SKM-1 treated with dmso at 0.1 percent for 144 hours (cell line): Measurements from ENCODE around the gene SPTBN4.
"Not testable (repeated sequence)": the region's sequence is repeated elsewhere in the genome, so short reads cannot be mapped to it uniquely, and the experiment has no call there.

Experiments
- DNase-seq: peaks from one replicate; lab custom pipeline; 2025; ENCODE audit not compliant: unreplicated experiment; lab: John Stamatoyannopoulos, UW

SPTBN4 gene

DNA sequence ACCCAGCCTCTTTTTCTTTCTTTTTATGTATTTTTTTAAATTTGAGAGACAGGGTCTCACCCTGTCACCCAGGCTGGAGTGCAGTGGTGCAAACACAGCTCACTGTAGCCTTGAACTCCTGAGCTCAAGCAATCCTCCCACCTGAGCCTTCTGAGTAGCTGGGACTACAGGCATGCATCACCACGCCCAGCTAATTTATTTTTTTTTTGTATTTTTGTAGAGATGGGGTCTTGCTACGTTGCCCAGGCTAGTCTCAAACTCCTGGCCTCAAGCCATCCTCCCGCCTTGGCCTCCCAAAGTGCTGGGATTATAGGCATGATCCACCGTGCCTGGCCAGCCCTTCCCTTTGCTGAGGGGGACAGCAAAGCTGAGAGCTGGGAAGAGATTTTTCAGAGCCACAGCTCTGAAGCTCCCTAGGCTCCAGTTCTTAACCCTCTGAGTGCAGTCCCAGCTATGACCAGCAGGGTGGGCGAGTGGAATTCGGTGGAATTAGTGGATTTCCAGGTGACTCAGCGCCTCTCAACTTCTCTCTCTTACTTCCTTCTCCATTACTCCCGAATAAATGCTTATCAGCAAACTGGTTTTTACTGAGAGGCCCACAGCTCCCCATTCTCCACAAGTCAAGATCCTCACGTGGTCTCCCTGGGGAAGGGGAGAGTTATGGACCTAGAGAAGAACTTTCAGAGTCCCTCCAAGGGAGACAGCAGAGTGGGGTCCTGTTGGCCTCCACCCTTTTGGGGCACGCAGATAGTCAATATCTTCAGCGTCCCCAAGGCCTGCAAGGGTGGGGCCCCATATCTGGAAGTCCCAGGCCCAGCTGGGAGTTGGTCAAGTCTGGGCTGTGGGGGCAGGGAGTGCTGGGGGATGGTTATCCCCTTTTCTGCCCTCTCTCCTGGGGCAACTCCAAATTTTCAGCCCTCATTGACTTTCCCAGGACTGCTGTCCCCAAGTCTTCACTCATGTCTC, 2.5 kb upstream of the SPTBN4 start:
- DNase-seq: peak; percentile 64

DNA sequence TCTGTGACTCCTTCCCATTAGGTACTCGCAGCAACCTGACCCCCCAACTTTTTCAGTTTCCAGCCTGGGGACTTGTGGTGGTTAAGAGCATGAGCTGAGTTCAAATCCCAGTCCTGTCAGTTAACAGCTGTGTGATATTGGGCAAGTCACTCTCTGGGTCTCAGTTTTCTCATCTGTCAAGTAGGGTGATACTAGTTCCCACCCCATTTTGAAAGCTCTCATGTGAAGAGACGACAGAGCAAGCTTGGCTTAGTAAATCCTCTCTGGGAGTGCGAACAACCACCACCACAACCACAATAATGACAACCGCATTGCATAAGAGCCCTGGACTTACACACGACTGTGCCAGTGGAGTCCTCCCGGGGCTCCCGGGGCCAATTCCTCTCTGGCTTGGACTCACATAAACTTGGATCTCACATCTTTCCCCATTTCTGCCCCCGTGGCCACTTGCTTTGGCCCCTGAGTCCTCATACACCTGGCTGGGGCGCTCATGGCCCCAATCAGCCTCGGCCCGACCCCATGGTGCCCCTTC, 1.7 kb upstream of the SPTBN4 start:
- peak; percentile 90 for DNase-seq

DNA sequence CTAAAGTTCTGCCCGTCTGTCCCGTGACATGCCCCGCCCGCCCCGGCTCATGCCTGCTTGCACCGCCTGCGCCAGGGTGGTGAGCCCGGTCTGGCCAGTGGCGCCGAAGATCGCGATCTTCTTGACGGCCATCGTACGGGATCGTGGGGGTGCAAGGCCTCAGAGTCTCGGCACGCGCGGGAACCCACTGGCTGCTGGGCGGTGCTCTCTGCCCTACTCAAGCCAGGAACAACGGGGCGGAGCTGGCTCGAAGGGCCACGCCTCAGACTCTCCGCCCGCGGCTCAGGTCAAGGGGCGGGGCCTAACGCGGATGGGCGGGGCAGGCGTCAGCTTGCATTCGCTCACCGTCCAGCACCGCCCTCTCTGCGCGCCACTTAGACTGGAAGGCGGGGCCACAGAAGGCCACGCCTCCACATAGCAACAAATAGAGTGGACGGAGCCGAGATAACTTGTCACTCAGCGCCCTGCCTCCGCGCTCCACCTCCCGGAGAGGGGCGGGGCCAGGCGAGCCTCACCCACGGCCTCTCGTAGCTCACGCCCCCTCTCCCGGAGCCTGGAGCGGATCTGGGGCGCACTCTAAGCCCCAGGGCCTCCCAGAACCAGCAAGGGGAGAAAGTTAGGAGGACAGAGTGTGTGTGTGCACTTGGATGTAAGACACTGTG, 1.1 kb upstream of the SPTBN4 start, which contains the start of gene BLVRB:
BLVRB (minus strand) TSS at position 189 of the 662 bp plus-strand sequence; CDS start at position 132, 57 bp downstream.
- DNase-seq: peak; percentile 97

DNA sequence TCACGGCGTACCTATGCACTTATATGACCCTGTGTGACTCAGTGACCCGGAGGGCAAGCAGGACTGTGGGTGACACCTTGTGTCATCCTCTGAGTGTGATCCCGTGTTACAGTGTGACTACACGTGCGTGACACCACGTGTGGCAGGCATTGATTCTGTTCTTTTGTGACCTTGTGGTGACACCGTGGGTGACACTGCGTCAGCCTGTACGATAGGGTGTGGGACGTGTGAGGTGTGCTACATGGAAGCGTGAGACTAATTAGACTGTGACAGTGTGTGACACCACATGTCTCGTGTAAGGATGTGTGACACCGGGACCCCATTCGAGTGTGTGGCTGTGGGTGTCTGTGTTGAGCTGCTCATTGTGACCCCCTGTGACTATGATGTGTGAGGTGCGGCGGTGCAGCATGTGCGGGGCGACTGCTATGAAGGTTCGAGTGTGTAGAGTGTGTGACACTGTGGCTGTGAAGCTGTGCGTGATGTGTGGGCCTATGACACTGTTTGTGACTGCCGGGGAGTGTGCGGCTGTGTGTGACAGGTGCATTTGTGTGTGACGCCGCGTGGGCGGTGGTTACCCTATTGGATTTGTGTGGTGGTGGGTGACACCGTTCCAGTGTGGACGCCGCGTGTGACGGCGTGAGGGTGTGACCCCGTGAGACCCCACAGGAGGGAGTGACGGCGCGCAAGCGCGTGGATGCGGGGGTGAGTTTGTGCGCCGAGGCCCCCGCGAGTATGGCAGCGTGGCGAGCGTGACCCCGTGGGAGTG, 399 bp upstream of the SPTBN4 start:
- DNase-seq: no peak

DNA sequence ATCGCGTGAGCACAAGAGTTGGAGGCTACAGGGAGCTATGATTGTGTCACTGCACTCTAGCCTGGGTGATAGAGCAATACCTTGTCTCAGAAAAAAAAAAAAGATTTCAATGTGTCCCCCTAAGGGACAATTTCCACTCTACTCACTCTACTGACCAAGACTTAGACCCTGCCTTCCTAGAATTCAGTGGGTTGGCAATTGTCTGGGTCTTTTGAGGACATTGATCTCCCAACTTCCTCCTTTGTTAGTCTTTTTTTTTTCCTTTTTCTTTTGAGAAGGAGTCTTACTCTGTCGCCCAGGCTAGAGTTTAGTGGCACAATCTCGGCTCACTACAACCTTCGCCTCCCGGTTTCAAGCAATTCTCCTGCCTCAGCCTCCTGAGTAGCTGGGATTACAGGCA, 2.2 kb downstream of the SPTBN4 start:
- peak; percentile 2 for DNase-seq

DNA sequence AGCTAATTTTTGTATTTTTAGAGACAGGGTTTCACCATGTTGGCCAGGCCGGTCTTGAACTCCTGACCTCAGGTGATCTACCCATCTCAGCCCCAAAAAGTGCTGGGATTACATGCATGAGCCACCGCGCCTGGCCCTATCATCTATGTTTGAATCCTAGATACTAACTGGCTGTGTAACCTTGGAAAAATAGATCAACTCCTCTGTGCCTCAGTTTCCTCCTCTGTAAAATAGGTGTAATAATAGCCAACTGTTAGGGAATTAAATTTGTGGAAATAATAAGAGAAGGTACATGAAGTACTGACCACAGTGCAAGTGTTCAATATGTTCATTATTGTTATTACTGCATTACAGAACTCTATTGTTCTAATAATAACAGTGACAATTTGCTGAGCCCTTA, 4.3 kb downstream of the SPTBN4 start:
- no peak for DNase-seq

DNA sequence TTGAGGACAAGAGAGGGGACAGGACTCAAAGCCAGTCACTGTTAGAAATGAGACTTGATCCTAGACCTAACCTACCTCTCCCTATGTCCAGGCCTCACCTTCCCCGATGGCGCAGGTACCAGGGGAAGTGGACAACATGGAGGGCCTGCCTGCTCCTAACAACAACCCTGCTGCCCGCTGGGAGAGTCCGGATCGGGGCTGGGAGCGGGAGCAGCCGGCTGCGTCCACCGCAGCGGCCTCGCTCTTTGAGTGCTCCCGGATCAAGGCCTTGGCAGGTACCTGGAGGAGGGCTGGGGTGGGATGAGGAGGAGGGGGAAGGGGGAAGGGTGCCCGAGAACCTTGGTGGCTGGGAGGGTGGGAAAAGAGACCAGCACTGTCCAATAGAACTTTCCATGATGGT, 5.7 kb downstream of the SPTBN4 start:
- no peak for DNase-seq

DNA sequence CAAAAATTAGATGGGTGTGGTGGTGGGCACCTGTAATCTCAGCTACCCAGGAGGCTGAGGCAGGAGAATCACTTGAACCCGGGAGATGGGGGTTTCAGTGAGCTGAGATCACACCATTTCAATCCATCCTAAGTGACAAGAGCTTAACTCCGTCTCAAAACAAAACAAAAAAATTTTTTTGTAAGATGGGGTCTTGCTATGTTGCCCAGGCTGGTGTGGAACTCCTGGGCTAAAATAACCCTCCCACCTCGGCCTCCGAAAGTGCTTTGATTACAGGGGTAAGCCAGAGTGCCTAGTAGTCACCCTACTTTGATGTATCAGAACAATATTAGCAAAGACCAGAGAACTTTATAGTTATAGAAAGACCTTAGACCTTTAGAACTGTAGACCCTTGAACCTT, 7.9 kb downstream of the SPTBN4 start:
- no peak for DNase-seq

DNA sequence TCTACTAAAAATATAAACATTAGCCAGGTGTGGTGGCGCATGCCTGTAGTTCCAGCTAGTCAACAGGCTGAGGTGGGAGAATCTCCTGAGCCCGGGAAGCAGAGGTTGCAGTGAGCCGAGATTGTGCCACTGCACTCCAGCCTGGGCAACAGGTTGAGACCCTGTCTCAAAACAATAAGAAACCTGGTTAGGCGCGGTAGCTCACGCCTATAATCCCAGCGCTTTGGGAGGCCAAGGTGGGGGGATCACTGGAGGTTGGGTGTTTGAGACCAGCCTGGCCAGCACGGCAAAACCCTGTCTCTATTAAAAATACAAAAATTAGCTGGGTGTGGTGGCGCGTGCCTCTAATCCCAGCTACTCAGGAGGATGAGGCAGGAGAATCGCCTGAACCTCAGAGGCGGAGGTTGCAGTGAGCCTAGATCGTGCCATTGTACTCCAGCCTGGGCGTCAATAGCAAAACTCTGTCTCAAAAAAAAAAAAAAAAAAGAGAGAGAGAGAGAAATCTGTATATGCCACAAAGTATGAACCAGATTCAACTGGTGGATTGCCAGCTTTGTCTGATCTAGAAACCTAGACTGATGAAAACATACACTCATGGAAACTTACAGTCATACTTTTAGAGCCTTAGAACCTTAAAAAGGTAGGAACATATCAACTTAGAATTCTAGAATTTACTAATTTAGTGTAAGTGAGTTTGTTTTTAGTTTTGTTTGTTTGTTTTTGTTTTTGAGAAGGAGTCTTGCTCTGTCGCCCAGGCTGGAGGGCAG, 9.3 kb downstream of the SPTBN4 start:
- not testable (repeated sequence) for DNase-seq

DNA sequence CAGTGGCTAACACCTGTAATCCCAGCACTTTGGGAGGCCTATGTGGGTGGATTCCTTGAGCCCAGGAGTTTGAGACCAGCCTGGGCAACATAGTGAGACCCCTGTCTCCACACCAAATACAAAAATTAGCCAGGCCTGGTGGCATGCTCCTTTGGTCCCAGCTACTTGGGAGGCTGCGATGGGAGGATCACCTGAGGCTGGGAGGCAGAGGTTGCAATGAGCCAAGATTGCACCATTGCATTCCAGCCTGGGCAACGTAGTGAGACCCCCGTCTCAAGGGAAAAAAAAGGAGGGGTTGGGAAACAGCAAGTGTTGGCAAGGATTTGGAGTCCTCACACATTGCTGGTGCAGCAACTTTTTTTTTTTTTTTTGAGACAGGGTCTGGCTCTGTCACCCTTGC, 19.2 kb downstream of the SPTBN4 start:
- no peak for DNase-seq

DNA sequence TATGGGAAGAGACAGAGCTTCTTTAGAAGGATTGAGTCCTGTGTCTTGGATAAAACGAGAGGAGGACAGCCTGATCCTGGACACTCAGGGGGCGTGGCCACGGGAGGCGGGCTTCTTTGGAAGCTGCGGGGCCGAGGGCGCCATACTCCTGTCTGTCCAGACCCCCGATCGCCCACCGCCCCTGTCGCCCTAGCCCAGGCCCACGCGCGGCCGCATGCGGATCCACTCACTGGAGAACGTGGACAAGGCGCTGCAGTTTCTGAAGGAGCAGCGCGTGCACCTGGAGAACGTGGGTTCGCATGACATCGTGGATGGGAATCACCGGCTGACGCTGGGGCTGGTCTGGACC, 23.1 kb downstream of the SPTBN4 start:
- DNase-seq: no peak

DNA sequence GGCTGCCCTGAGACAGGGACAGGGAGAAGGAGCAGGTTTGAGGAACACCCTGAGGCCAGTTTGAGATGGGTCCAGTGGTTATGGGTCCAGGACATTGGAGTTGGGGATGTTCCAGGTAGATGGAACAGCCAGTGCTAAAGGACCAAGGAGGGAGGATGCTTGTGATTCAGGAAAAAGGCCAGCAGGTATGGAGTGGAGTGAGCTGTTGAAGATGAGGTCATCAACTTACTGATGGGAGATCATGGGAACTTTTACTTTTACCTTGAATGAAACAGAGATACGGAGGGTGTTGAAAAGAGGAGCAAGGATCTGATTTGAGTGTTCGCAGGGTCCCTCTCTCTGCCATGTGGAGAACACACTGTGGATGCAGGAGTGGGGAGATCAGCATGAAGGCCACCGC, 25.5 kb downstream of the SPTBN4 start:
- DNase-seq: no peak

DNA sequence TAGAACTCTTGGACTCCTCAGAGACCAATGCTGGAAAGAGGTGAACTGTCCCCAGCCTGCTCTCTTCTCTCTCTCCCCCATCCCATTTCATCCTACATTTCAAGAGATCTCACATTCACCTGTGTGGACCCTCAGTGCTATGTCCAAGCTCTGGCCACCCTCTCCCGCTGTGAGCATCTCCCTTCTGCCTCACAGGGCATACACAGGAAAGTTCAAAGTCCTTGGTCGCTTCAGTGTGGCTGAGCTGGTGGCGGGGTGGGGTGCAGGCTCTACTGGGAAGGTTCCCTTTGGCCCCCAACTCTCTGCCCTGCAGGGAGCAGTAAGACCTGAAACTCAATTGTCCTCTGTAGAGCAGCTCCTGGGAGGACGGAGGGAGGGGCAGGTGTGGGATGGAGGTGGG, 27.0 kb downstream of the SPTBN4 start:
- no peak for DNase-seq

DNA sequence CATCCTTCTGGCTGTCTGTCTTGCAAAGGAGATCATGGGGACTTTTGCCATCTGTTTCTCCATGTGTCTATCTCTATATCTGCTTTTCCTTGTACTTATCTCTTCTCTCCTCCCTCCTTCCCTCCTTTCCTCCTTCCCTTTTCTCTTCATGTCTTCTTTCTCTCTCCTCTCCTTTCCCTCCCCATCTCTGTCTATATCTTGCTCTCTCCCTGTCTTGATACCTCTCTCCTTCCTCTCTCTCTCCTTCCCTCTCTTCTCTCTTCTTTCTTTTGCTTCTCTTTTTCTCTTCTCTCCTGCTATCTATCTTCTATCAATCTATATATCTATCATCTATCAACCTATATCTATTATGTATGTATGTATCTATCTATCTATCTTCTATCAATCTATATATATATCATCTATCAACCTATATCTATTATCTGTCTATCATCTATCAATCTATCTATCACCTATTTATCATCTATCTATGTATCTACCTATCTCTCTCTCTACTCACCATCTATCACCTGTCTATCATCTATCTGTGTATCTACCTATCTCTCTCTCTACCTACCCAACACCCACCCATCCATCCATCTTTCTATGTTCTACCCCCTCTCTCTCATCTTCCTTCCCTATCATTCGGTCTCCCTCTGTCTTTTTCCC, 27.5 kb downstream of the SPTBN4 start:
- DNase-seq: no peak

DNA sequence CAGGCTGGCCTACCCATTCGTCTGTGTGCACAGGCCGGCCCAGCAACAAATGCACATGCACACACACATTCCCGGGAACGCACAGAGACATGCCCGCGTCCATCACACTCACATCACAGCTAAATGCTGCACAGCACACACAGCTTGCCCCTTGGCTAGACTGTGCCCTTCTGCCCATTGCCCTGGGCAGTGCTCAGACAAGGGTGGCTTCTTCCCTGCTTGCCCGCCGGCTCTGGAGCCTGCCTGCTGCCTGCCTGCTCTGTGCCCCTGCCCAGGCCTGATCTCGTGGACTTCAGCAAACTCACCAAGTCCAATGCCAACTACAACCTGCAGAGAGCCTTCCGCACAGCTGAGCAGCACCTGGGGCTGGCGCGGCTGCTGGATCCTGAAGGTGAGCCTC, 30.4 kb downstream of the SPTBN4 start:
- DNase-seq: no peak

DNA sequence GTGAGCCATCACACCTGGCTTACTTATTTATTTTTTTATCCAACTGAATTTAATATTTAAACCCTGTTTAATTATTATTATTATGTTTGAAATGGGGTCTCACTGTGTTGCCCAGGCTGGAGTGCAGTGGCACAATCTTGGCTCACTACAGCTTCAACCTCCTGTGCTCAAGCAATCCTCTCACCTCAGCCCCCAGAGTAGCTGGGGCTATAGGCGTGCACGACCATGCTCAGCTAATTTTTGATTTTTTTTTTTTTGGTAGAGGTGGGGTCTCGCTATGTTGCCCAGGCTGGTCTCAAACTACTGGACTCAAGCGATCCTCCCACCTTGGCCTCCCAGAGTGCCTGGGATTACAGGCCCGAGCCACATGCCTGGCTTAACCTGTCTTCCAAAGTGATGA, 32.5 kb downstream of the SPTBN4 start:
- DNase-seq: no peak

DNA sequence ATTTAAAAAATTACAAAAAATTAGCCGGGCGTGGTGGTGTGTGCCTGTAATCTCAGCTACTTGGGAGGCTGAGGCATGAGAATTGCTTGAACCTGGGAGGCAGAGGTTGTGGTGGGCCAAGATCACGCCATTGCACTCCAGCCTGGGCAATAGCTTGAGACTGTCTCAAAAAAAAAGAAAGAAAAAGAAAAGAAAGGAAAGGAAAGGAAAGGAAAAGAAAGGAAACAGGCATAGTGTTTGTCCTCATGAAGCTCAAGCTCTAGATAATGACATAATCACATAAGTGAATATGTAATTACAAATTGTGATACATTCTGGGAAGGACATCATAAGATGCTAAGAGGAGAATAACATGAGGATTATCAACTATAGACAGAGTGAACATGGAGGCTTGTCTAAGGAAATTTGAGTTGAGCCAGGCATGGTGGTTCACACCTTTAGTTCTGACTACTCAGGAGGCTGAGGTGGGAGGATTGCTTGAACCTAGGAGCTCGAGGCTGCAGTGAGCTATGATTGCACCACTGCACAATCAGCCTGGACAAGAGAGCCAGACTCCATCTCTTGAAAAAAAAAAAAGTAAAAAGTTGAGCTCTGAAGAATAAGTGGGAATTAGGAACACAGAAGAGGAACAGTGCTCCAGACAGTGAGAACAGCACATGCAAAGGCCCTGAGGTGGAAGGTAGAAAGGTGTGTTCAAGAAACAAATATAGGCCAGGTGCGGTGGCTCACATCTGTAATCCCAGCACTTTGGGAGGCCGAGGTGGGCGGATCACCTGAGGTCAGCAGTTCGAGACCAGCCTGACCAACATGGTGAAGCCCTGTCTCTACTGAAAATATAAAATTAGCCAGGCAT, 34.1 kb downstream of the SPTBN4 start:
- not testable (repeated sequence) for DNase-seq

DNA sequence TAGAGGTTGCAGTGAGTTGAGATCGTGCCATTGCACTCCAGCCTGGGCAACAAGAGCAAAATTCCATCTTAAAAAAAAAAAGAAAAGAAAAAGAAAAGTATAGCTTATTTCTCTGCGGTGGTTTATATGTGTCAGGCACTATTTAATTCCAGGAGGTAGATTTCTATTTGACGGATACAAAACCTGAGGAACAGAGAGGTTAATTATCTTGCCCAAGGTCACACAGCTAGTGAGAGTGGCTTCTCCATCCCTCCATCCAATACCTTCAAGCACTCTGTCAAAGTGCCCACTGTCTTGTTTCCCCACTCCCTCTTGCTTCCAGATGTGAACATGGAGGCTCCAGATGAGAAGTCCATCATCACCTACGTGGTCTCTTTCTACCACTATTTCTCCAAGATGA, 34.8 kb downstream of the SPTBN4 start:
- no peak for DNase-seq

DNA sequence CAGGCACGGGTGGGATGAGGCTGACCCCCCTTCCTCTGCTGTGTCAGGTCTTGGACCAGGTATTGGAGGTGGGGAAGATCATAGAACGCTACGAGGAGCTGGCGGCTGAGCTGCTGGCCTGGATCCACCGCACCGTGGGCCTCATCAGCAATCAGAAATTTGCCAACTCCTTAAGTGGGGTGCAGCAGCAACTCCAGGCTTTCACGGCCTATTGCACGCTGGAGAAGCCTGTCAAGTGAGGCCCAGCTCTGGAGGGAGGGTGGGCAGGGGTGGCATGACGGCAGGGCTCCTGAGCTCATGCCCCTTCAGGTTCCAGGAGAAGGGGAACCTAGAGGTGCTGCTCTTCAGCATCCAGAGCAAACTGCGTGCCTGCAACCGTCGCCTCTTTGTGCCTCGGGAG, 35.3 kb downstream of the SPTBN4 start:
- no peak for DNase-seq
